Esophagus muscularis mucosa (tissue), 4 donors: Measurements from ENCODE around the gene ABCD4. TPM values are rescaled to one million over a fixed set of nuclear protein-coding genes. Genes with fewer than 3 reads are reported as not detected.
A peak's percentile ranks its signal among the peaks of the same experiment; 100 is the strongest.

Experiments
- DNase-seq: peaks from one replicate; pipeline ENCODE4 v3.0.0-alpha.2; 2017; ENCODE audit errors: extremely low spot score
- H3K27ac ChIP-seq, 4 donors: fragments of 200-600 bp; sonication (generic); replicated peaks in 1 of 4; 1 replicate in 3 of 4; 2 replicates in 1 of 4; pipeline ENCODE4 v1.5.1; 2016 to 2019; ENCODE audit warnings: mild to moderate bottlenecking in 1 of 4
- H3K27me3 ChIP-seq, 4 donors: fragments of 200-600 bp; sonication (generic); one replicate each; pipeline versions ENCODE4 v1.5.1 to v1.6.0; 2016 to 2019
- H3K36me3 ChIP-seq, 4 donors: fragments of 200-600 bp; sonication (generic); one replicate each; pipeline ENCODE4 v1.5.1; 2016 to 2019
- H3K4me1 ChIP-seq, 4 donors: fragments of 200-600 bp; sonication (generic); one replicate each; pipeline ENCODE4 v1.5.1; 2016 to 2019
- H3K4me3 ChIP-seq, 4 donors: fragments of 200-600 bp; sonication (generic); 1 replicate in 2 of 4; 2 replicates in 2 of 4; pipeline ENCODE4 v1.5.1; 2016 to 2019; ENCODE audit warnings: mild to moderate bottlenecking in 4 of 4, moderate library complexity in 1 of 4
- H3K9me3 ChIP-seq, 4 donors: fragments of 200-600 bp; sonication (generic); 1 replicate in 3 of 4; 2 replicates in 1 of 4; pipeline ENCODE4 v1.5.1; 2016 to 2019
- CTCF ChIP-seq, 3 experiments: fragments of 200-600 bp in 2 of 3; fragments of 450-650 bp in 1 of 3; sonication (generic) in 2 of 3; IDR thresholded peaks; one replicate each; pipeline ENCODE4 v1.5.1; 2017 to 2019; ENCODE audit warnings: antibody characterized with exemption in 3 of 3, mild to moderate bottlenecking in 2 of 3, moderate library complexity in 1 of 3
- EP300 ChIP-seq: sonication (generic); formaldehyde crosslinking; IDR thresholded peaks from one replicate; pipeline ENCODE4 v1.6.1; 2017; ENCODE audit warnings: antibody characterized with exemption
- POLR2A ChIP-seq: fragments of 450-650 bp; IDR thresholded peaks from one replicate; pipeline ENCODE4 v1.6.1; 2017; ENCODE audit warnings: antibody characterized with exemption, moderate library complexity, mild to moderate bottlenecking, low read depth
- POLR2AphosphoS5 ChIP-seq, 2 donors: sonication (generic); formaldehyde crosslinking; IDR thresholded peaks; one replicate each; pipeline ENCODE4 v1.6.1; 2017; ENCODE audit warnings: antibody characterized with exemption in 2 of 2
- WGBS: methylation state at CpG from one replicate; pipeline ENCODE4 v1.1.5; 2018; 5-methylcytosine and 5-hydroxymethylcytosine counted together
- intact Hi-C: fragments of 100-400 bp; cut with DNase I; formaldehyde crosslinking; loops from one replicate; pipeline ENCODE4 v1.15.1; 2023
- total RNA-seq, 4 donors: library from RNA; depleted of rRNA; stranded (reverse); fragments of >200 nt; gene quantifications; one replicate each; pipeline versions ENCODE4 v1.1.0 to v1.2.1, GENCODE V29; 2016

ABCD4 gene
- total RNA-seq, result 10 to 100 TPM; 25.5 to 39.5 (median 29.3) TPM

GRCh38 chr14:74302634-74303569, at the start of gene ABCD4:
ABCD4 (minus strand) TSS chr14:74302934; CDS start chr14:74302912, 22 bp downstream.
- Histone ChIP-seq H3K4me1 (peaks cover 28 to 42% (median 40%) of the 10 kb centered on the region in 4 donors), H3K4me3 (peak within 1 kb of the TSS; percentile 83 to 97 (median 91)), H3K9me3 (no peaks in the 10 kb centered on the region), H3K36me3 (peaks cover 7 to 19% (median 18%) of the 10 kb centered on the region in 4 donors), H3K27me3 (no peaks in the 10 kb centered on the region), H3K27ac (peak within 1 kb of the TSS; percentile 85 to 91 (median 88))
- TF ChIP-seq POLR2A (peak; percentile 30), POLR2AphosphoS5 (IDR thresholded peaks at IDR 0.05) (peak; percentile 73 to 81), EP300 (no peak), CTCF (IDR thresholded peaks at IDR 0.05) (peak; percentile 20 to 66 (median 60))
- intact Hi-C loops, result no loop called here
- WGBS, result 21% methylated on average over 37 of the region's 61 CpGs
- DNase-seq, result peak; percentile 97

GRCh38 chr14:74350928-74351323, 48.2 kb upstream of the ABCD4 start:
- peaks cover 0 to 63% (median 0%) of the 10 kb centered on the region in 4 donors for H3K27me3 ChIP-seq
- intact Hi-C loops, result no loop called here
- WGBS, result 0% methylated on average over 1 of the region's 1 CpG

GRCh38 chr14:74350211-74350927, 47.6 kb upstream of the ABCD4 start:
- no peaks in the 10 kb centered on the region for H3K9me3 ChIP-seq
- no peaks in the 10 kb centered on the region for H3K4me1 ChIP-seq
- H3K27ac ChIP-seq, result no peak overlapping the region
- peaks cover 0 to 62% (median 0%) of the 10 kb centered on the region in 4 donors for H3K27me3 ChIP-seq
- TF ChIP-seq CTCF (IDR thresholded peaks at IDR 0.05) (no peak), EP300 (no peak), POLR2A (no peak), POLR2AphosphoS5 (IDR thresholded peaks at IDR 0.05) (no peak)
- 45% methylated on average over 11 of the region's 11 CpGs for WGBS
- intact Hi-C loops, result no loop called here
- no peak for DNase-seq
- H3K36me3 ChIP-seq, result no peaks in the 10 kb centered on the region
- no peak overlapping the region for H3K4me3 ChIP-seq

More at GRCh38 chr14:74350928-74351323, 48.2 kb upstream of the ABCD4 start:
- H3K4me1 ChIP-seq, result no peaks in the 10 kb centered on the region
- no peak overlapping the region for H3K27ac ChIP-seq
- TF ChIP-seq POLR2AphosphoS5 (IDR thresholded peaks at IDR 0.05), result no peak
- no peak for TF ChIP-seq POLR2A
- TF ChIP-seq EP300, result no peak
- no peak for TF ChIP-seq CTCF (IDR thresholded peaks at IDR 0.05)
- no peak overlapping the region for H3K4me3 ChIP-seq
- no peaks in the 10 kb centered on the region for H3K9me3 ChIP-seq
- DNase-seq, result no peak
- H3K36me3 ChIP-seq, result no peaks in the 10 kb centered on the region

- intact Hi-C loops, result no loop called here
- H3K4me1 ChIP-seq, result no peaks in the 10 kb centered on the region
- TF ChIP-seq EP300, result no peak
- TF ChIP-seq POLR2AphosphoS5 (IDR thresholded peaks at IDR 0.05), result no peak
- TF ChIP-seq CTCF (IDR thresholded peaks at IDR 0.05), result no peak
- TF ChIP-seq POLR2A, result no peak
- H3K4me3 ChIP-seq, result no peak overlapping the region
- H3K9me3 ChIP-seq, result no peaks in the 10 kb centered on the region
- no peaks in the 10 kb centered on the region for H3K36me3 ChIP-seq
- 40% methylated on average over 4 of the region's 4 CpGs for WGBS
- peaks cover 0 to 66% (median 0%) of the 10 kb centered on the region in 4 donors for H3K27me3 ChIP-seq
- H3K27ac ChIP-seq, result no peak overlapping the region
- DNase-seq, result no peak
Observed at GRCh38 chr14:74349757-74350156, 47.0 kb upstream of the ABCD4 start.
